Brain microvascular endothelial cell (primary cell): ENCODE data around the gene ADIPOQ.
"Not testable (repeated sequence)": the region's sequence is repeated elsewhere in the genome, so short reads cannot be mapped to it uniquely, and the experiment has no call there.

Source experiments
- DNase-seq: peaks from one replicate; pipeline ENCODE4 v3.0.0-alpha.2; 2020
- H3K27ac ChIP-seq: fragments of 250-450 bp; sonication (Bioruptor Pico); 2 replicates; pipeline ENCODE4 v1.5.1; 2020; ENCODE audit warnings: mild to moderate bottlenecking, moderate library complexity
- H3K27me3 ChIP-seq: fragments of 250-450 bp; sonication (Bioruptor Pico); replicated peaks from 2 replicates; pipeline ENCODE4 v1.5.1; 2020; ENCODE audit warnings: mild to moderate bottlenecking
- H3K36me3 ChIP-seq: fragments of 250-450 bp; sonication (Bioruptor Pico); replicated peaks from 2 replicates; pipeline ENCODE4 v1.5.1; 2020; ENCODE audit warnings: mild to moderate bottlenecking
- H3K4me3 ChIP-seq: 2 replicates; pipeline ENCODE4 v1.5.1; 2011; ENCODE audit warnings: low read depth, mild to moderate bottlenecking, control low read depth, low read length, moderate library complexity
- in situ Hi-C: cut with HindIII; loops from 2 replicates; pipeline ENCODE4 v1.10.0; 2017; ENCODE audit warnings: low sequenced_read_pairs, low pct_ligation_motif_present
- TF ChIP-seq, protein P1 (sequence below): IDR thresholded peaks from 2 replicates; pipeline ENCODE4 v1.5.1; 2011; ENCODE audit warnings: low read depth, mild to moderate bottlenecking, moderate library complexity, low read length, control low read depth, inconsistent platforms; ENCODE audit errors: missing control alignments

ADIPOQ gene

DNA sequence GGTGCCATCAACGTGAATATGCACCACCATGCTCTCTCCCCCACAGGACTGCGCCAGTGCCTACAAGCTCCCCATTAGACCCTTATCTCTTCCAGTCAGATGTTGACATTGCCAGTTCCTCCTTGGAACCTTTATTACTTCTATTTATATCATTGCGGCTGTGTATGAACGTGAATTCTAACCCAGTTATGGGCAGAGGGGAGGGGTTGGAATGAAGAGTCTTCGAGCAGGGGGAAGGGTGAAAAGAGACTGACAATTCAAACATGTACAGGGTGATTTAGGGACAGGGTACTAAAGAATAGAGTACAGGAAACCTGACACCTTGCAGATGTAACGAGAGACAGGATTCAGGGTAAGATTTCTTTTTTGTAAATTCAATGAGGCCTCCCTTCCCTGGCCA, 46.1 kb downstream of the ADIPOQ start:
- in situ Hi-C loops = no loop called here
- no peak overlapping the region for H3K27ac ChIP-seq
- no peaks in the 10 kb centered on the region for H3K36me3 ChIP-seq
- TF ChIP-seq, protein P1, sequence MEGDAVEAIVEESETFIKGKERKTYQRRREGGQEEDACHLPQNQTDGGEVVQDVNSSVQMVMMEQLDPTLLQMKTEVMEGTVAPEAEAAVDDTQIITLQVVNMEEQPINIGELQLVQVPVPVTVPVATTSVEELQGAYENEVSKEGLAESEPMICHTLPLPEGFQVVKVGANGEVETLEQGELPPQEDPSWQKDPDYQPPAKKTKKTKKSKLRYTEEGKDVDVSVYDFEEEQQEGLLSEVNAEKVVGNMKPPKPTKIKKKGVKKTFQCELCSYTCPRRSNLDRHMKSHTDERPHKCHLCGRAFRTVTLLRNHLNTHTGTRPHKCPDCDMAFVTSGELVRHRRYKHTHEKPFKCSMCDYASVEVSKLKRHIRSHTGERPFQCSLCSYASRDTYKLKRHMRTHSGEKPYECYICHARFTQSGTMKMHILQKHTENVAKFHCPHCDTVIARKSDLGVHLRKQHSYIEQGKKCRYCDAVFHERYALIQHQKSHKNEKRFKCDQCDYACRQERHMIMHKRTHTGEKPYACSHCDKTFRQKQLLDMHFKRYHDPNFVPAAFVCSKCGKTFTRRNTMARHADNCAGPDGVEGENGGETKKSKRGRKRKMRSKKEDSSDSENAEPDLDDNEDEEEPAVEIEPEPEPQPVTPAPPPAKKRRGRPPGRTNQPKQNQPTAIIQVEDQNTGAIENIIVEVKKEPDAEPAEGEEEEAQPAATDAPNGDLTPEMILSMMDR = no peak
- H3K27me3 ChIP-seq = no peaks in the 10 kb centered on the region
- no peak overlapping the region for H3K4me3 ChIP-seq
- no peak for DNase-seq

DNA sequence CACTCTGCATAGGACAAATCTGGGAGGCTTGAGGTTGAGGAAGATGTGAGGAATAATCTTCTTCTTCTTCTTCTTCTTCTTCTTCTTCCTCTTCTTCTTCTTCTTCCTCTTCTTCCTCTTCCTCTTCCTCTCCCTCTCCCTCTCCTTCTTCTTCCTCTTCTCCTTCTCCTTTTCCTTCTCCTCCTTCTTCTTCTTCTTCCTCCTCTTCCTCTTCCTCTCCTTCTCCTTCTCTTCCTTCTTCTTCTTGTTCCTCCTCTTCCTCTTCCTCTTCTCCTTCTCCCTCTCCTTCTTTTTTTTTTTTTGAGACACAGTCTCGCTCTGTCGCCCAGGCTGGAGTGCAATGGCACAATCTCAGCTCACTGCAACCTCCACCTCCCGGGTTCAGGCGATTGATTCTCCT, 47.2 kb downstream of the ADIPOQ start:
- H3K36me3 ChIP-seq, H3K4me3 ChIP-seq, H3K27me3 ChIP-seq, H3K27ac ChIP-seq, DNase-seq, in situ Hi-C loops: not testable (repeated sequence)

DNA sequence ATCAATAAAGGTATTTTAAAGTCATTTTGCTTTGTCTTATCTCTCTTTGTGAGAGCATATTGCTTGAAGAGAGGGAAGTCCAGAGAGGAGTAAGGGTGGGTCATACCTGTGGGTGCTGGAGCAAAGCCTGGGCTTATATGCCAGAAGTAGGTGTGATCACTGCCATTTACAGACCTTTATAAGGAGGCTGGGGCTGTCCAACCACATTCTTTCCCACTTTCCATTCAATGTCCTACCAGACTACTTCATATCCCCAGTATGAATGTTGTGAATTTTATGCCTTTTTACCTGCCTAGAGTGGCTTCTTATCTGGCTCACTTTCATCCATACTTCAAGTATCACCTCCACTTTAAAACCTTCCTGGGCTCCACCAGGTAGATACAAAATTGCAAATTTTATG, 48.4 kb downstream of the ADIPOQ start:
- H3K27ac ChIP-seq = no peak overlapping the region
- in situ Hi-C loops = no loop called here
- DNase-seq = no peak
- H3K27me3 ChIP-seq = no peaks in the 10 kb centered on the region
- no peaks in the 10 kb centered on the region for H3K36me3 ChIP-seq
- H3K4me3 ChIP-seq = no peak overlapping the region
- TF ChIP-seq, protein P1 = no peak

DNA sequence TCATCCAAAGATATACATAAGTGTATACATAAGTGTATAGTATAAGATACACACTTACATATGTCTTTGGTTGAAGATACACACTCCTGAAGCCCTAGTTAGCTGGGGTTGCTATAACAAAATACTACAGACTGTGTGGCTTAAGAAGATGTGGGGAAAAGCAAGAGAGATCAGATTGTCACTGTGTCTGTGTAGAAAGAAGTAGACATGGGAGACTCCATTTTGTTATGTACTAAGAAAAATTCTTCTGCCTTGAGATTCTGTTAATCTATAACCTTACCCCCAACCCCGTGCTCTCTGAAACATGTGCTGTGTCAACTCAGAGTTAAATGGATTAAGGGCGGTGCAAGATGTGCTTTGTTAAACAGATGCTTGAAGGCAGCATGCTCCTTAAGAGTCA, 50.6 kb downstream of the ADIPOQ start:
- H3K4me3 ChIP-seq, H3K27ac ChIP-seq, DNase-seq, H3K36me3 ChIP-seq, in situ Hi-C loops, H3K27me3 ChIP-seq: not testable (repeated sequence)

DNA sequence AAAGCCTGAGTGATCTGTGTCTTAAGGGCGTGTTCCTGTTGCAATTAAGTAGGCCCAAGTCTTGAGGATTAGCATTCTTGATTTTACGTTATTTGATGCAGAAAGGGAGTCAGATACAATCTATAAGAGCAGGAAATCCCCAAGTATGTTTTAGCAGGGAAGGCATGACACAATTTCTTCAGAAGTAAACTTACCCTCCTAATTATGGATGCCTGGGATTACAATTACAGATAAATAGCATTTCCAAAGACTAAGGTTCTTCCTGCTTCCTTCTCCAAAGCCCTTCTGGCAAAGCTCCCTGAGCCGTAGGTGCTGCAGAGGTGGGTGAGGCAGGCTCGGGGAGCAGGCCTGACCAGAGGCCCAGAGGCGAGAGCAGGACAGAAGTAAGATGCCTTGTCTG, 52.9 kb downstream of the ADIPOQ start:
- in situ Hi-C loops = no loop called here
- Histone ChIP-seq H3K4me3 (no peak overlapping the region), H3K36me3 (no peaks in the 10 kb centered on the region), H3K27ac (no peak overlapping the region), H3K27me3 (no peaks in the 10 kb centered on the region)
- DNase-seq = no peak
- TF ChIP-seq, protein P1 = no peak

DNA sequence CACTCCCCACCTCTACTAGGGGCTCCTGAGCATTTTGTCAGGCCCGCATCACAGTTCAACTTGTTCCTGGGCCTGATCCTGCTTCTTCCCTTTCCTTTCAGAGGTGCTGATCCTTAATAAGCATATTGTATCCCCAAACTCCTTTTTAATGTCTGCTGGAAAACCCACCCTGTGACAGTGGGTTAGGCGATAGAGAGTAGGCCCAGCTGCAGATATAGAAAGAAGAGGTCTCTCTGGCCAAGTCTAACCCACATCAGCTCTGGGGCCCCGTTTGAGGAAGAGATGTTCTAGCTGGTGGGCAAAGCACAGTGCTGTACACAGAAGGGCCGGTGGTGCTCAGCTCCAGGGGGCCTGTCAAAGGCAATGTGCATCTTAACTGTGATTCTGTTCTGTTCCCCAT, 53.5 kb downstream of the ADIPOQ start:
- Histone ChIP-seq H3K36me3 (no peaks in the 10 kb centered on the region), H3K4me3 (no peak overlapping the region), H3K27me3 (no peaks in the 10 kb centered on the region), H3K27ac (no peak overlapping the region)
- no peak for DNase-seq
- in situ Hi-C loops = no loop called here
- TF ChIP-seq, protein P1 = no peak

DNA sequence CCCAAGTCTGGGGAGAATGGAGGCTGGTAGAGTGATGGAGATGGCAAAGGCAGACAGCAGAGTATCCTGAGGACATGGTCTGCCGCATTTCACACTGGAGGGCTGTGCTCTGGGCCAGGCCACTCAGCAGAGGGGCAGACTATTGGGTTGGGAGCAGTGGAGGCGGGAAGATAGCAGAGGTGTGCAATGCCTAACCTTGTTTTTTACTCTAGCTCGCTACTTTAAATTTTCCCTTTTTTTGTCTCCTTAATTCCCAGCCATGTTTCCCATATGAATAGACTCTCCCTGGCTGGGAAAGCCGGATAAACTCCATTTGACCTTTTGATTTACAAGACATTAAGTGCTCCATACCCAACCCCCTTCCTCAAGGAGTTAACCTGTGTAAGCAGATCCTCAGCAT, 54.4 kb downstream of the ADIPOQ start:
- Histone ChIP-seq H3K4me3 (no peak overlapping the region), H3K27me3 (no peaks in the 10 kb centered on the region), H3K36me3 (no peaks in the 10 kb centered on the region), H3K27ac (no peak overlapping the region)
- no peak for DNase-seq
- TF ChIP-seq, protein P1 = no peak
- in situ Hi-C loops = no loop called here
